K562 (cell line): ENCODE data around the gene MPHOSPH9. TPM values are rescaled to one million over a fixed set of nuclear protein-coding genes. Genes with fewer than 3 reads are reported as not detected.

ENCODE experiments used
- BRD9 ChIP-seq: fragments of 450-650 bp; IDR thresholded peaks from 2 replicates; pipeline ENCODE4 v1.6.1; 2018; ENCODE audit warnings: low read depth; ENCODE audit not compliant: partially characterized antibody
- HLTF ChIP-seq: fragments of 450-650 bp; IDR thresholded peaks from 2 replicates; pipeline ENCODE4 v1.6.1; 2016
- MTA3 ChIP-seq: fragments of 450-650 bp; formaldehyde crosslinking; IDR thresholded peaks from 2 replicates; pipeline ENCODE4 v1.6.1; 2017; ENCODE audit warnings: mild to moderate bottlenecking, borderline replicate concordance
- NFYB ChIP-seq: IDR thresholded peaks from 2 replicates; pipeline ENCODE4 v1.6.1; 2011; ENCODE audit warnings: mild to moderate bottlenecking, moderate library complexity; ENCODE audit not compliant: insufficient read length; ENCODE audit errors: extremely low read depth
- YY1 ChIP-seq, 3 experiments: IDR thresholded peaks; 2 replicates each; pipeline ENCODE4 v1.6.1; 2011; ENCODE audit warnings: low read length in 2 of 3, mild to moderate bottlenecking in 2 of 3, moderate library complexity in 2 of 3, borderline replicate concordance in 1 of 3, control low read depth in 1 of 3, low read depth in 1 of 3; ENCODE audit not compliant: insufficient read depth in 3 of 3, insufficient replicate concordance in 2 of 3, control insufficient read depth in 1 of 3, insufficient read length in 1 of 3; ENCODE audit errors: extremely low read depth in 1 of 3
- polyA plus RNA-seq, 8 experiments: library from polyadenylated mRNA; depleted of rRNA in 4 of 8; stranded (reverse) in 5 of 8; unstranded in 3 of 8; fragments of >200 nt; fragmentation: Nextera tagmentation in 2 of 8; fragmentation: Illumina TruSeq in 1 of 8; extraction: Ambion mirVana in 2 of 8; extraction: Trizol in 1 of 8; gene quantifications; 2 replicates each; pipeline versions ENCODE4 v1.2.1 to v1.2.3, GENCODE V29; 2011 to 2014; ENCODE audit warnings: inconsistent platforms in 1 of 8, missing spikeins in 1 of 8
- total RNA-seq, 7 experiments: library from RNA; depleted of rRNA in 6 of 7; stranded (reverse); fragments of >200 nt in 6 of 7; fragmentation: Illumina TruSeq in 2 of 7; extraction: Trizol in 2 of 7; gene quantifications; 2 replicates each; pipeline versions ENCODE4 v1.2.1 to v1.2.3, GENCODE V29; 2011 to 2021; ENCODE audit warnings: low replicate concordance in 1 of 7
- TF ChIP-seq, protein P1 (sequence below): fragments of 150-350 bp; IDR thresholded peaks from 2 replicates; pipeline ENCODE4 v1.6.1; 2014; ENCODE audit warnings: low read depth, mild to moderate bottlenecking, low read length, borderline replicate concordance
- TF ChIP-seq, protein P2 (sequence below): fragments of 450-650 bp; IDR thresholded peaks from 2 replicates; pipeline ENCODE4 v1.6.1; 2016; ENCODE audit warnings: low read depth

The MPHOSPH9 gene
- total and polyA plus RNA-seq, 9 of the 15 experiments (the other 6 are each of a cell fraction or from before 2014, with no cell fraction given): 14.2 to 103 (median 54.5) TPM

DNA sequence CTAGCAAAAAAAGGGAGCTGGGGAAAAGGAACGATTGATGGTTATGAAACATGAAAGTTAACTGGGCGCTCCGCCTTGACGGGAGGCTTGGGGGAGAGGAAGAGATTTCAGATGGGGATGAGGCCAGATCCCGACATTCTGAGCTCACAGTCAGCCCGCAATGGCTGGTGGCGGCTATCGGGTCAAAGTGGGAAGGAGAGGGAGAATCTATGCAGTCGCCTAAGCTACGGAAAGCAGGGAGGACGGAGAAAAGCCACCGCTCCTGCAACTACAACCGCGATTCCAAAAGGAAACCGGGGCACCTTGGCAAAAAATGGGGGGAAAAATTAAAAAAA is 502 bp downstream of the MPHOSPH9 start (continued):
- TF ChIP-seq, protein P1, sequence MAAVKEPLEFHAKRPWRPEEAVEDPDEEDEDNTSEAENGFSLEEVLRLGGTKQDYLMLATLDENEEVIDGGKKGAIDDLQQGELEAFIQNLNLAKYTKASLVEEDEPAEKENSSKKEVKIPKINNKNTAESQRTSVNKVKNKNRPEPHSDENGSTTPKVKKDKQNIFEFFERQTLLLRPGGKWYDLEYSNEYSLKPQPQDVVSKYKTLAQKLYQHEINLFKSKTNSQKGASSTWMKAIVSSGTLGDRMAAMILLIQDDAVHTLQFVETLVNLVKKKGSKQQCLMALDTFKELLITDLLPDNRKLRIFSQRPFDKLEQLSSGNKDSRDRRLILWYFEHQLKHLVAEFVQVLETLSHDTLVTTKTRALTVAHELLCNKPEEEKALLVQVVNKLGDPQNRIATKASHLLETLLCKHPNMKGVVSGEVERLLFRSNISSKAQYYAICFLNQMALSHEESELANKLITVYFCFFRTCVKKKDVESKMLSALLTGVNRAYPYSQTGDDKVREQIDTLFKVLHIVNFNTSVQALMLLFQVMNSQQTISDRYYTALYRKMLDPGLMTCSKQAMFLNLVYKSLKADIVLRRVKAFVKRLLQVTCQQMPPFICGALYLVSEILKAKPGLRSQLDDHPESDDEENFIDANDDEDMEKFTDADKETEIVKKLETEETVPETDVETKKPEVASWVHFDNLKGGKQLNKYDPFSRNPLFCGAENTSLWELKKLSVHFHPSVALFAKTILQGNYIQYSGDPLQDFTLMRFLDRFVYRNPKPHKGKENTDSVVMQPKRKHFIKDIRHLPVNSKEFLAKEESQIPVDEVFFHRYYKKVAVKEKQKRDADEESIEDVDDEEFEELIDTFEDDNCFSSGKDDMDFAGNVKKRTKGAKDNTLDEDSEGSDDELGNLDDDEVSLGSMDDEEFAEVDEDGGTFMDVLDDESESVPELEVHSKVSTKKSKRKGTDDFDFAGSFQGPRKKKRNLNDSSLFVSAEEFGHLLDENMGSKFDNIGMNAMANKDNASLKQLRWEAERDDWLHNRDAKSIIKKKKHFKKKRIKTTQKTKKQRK: no peak
- TF ChIP-seq, protein P2, sequence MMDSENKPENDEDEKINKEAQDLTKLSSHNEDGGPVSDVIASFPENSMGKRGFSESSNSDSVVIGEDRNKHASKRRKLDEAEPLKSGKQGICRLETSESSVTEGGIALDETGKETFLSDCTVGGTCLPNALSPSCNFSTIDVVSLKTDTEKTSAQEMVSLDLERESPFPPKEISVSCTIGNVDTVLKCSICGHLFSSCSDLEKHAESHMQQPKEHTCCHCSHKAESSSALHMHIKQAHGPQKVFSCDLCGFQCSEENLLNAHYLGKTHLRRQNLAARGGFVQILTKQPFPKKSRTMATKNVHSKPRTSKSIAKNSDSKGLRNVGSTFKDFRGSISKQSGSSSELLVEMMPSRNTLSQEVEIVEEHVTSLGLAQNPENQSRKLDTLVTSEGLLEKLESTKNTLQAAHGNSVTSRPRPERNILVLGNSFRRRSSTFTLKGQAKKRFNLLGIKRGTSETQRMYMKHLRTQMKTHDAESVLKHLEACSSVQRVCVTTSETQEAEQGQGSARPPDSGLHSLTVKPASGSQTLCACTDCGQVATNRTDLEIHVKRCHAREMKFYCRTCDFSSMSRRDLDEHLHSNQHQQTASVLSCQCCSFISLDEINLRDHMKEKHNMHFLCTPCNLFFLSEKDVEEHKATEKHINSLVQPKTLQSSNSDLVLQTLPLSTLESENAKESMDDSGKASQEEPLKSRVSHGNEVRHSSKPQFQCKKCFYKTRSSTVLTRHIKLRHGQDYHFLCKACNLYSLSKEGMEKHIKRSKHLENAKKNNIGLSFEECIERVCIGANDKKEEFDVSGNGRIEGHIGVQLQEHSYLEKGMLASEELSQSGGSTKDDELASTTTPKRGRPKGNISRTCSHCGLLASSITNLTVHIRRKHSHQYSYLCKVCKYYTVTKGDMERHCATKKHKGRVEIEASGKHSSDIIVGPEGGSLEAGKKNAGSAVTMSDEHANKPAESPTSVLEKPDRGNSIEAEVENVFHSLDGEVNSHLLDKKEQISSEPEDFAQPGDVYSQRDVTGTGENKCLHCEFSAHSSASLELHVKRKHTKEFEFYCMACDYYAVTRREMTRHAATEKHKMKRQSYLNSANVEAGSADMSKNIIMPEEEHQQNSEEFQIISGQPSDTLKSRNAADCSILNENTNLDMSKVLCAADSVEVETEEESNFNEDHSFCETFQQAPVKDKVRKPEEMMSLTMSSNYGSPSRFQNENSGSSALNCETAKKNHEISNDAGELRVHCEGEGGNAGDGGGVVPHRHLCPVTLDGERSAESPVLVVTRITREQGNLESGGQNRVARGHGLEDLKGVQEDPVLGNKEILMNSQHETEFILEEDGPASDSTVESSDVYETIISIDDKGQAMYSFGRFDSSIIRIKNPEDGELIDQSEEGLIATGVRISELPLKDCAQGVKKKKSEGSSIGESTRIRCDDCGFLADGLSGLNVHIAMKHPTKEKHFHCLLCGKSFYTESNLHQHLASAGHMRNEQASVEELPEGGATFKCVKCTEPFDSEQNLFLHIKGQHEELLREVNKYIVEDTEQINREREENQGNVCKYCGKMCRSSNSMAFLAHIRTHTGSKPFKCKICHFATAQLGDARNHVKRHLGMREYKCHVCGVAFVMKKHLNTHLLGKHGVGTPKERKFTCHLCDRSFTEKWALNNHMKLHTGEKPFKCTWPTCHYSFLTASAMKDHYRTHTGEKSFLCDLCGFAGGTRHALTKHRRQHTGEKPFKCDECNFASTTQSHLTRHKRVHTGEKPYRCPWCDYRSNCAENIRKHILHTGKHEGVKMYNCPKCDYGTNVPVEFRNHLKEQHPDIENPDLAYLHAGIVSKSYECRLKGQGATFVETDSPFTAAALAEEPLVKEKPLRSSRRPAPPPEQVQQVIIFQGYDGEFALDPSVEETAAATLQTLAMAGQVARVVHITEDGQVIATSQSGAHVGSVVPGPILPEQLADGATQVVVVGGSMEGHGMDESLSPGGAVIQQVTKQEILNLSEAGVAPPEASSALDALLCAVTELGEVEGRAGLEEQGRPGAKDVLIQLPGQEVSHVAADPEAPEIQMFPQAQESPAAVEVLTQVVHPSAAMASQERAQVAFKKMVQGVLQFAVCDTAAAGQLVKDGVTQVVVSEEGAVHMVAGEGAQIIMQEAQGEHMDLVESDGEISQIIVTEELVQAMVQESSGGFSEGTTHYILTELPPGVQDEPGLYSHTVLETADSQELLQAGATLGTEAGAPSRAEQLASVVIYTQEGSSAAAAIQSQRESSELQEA: 0 out of 2 replicates have a peak, but pooled peaks have one; percentile 54
- TF ChIP-seq MTA3 (no peak), NFYB (no peak), YY1 (IDR thresholded peaks at IDR 0.05; ENCODE audit: borderline replicate concordance in 1 of 3, control insufficient read depth in 1 of 3, extremely low read depth in 1 of 3, insufficient read depth in 3 of 3, insufficient read length in 1 of 3, insufficient replicate concordance in 2 of 3, low read depth in 1 of 3, low read length in 2 of 3) (peak in 2 of 3 experiments; percentile 25 to 69), HLTF (no peak), BRD9 (peak; percentile 48)
